ENCODE measurements around the gene CAMKK2.

DNA sequence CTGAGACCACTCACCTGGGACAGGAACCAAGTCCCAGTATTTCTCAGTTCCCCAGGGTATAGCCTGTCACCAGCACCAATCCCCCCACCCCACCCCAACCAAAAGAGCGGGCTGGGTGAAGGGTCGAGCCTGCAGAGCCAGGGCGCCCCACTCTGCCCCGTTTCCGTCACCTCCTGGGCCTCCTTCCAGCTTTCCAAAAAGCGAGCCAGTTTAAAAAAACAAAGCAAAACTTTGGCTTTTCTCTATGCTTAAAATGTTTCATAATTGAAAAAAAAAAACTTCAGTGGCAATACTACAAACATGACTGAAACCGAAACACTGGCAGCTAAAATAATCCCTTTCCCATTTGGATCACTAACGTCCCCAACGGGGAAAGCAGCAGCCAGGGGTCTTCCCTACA lies 7.5 kb downstream of the CAMKK2 start:
- TF ChIP-seq RAD21 (IDR thresholded peaks at IDR 0.05; ENCODE audit: low read depth): no peak
- TF ChIP-seq, protein P1, sequence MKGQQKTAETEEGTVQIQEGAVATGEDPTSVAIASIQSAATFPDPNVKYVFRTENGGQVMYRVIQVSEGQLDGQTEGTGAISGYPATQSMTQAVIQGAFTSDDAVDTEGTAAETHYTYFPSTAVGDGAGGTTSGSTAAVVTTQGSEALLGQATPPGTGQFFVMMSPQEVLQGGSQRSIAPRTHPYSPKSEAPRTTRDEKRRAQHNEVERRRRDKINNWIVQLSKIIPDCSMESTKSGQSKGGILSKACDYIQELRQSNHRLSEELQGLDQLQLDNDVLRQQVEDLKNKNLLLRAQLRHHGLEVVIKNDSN (IDR thresholded peaks at IDR 0.05): no peak
- no peak for TF ChIP-seq EP300 (IDR thresholded peaks at IDR 0.05; ENCODE audit: borderline replicate concordance)
- no peak for TF ChIP-seq YY1 (IDR thresholded peaks at IDR 0.05; ENCODE audit: low read depth)
- TF ChIP-seq FOXM1 (IDR thresholded peaks at IDR 0.05; ENCODE audit: borderline replicate concordance, low read depth): no peak
- TF ChIP-seq, protein P2, sequence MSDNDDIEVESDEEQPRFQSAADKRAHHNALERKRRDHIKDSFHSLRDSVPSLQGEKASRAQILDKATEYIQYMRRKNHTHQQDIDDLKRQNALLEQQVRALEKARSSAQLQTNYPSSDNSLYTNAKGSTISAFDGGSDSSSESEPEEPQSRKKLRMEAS (IDR thresholded peaks at IDR 0.05): no peak
